ENCODE data around the gene NPAS4.
A peak's percentile ranks its signal among the peaks of the same experiment; 100 is the strongest.

NPAS4 gene

DNA sequence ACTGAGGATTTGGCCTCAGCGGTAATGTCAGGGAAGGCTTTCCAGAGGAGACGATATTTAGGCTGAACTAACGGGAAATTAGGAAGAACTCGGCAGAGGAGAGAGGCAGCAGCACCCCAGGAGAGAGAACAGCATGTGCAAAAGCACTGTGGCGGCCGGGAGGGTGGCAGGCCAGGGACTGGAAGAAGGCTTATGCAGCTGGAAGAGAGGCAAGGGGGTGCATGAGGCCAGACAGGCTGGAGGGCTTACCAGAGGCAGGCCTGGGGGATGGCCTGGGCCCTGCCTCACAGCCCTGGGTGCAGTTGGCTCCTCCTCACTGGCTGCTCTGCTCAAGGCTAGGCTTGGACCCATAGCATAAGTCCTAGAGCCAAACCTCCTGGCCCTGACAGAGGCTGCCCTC lies 7.7 kb upstream of the NPAS4 start:
- no peak overlapping the region for H3K23ac ChIP-seq (ENCODE audit: low read length)
- no peak overlapping the region for H3K4ac ChIP-seq (ENCODE audit: low read depth, low read length)
- DNase-seq = no peak
- H3K79me2 ChIP-seq (ENCODE audit: control insufficient read depth, insufficient read depth, low read length) = no peaks in the 10 kb centered on the region
- H3K56ac ChIP-seq (ENCODE audit: low read length) = no peak overlapping the region
- H4K8ac ChIP-seq (ENCODE audit: low read depth, low read length) = no peak overlapping the region
- no peak overlapping the region for H2BK15ac ChIP-seq (replicated peaks; ENCODE audit: low read depth)
- no peak overlapping the region for H3K9ac ChIP-seq (ENCODE audit: low read length)
- no peak overlapping the region for H3K18ac ChIP-seq (ENCODE audit: low read length)
- H4K5ac ChIP-seq (ENCODE audit: low read length) = no peak overlapping the region
- no peaks in the 10 kb centered on the region for H3K36me3 ChIP-seq (ENCODE audit: control insufficient read depth, insufficient read depth, low read length)
- H2AK5ac ChIP-seq (ENCODE audit: low read length) = no peak overlapping the region
- H3K4me3 ChIP-seq (ENCODE audit: low read length) = no peak overlapping the region
- no peak overlapping the region for H2BK5ac ChIP-seq (ENCODE audit: low read length)
- no peaks in the 10 kb centered on the region for H3K27me3 ChIP-seq (ENCODE audit: insufficient read depth, low read length, poor library complexity)
- no peaks in the 10 kb centered on the region for H3K4me1 ChIP-seq (ENCODE audit: control insufficient read depth, low read depth, low read length)
- no peak overlapping the region for H3K4me2 ChIP-seq (ENCODE audit: low read length)
- H2BK120ac ChIP-seq (ENCODE audit: low read depth, low read length) = no peak overlapping the region
- no peaks in the 10 kb centered on the region for H3K79me1 ChIP-seq (ENCODE audit: low read length)
- H3K27ac ChIP-seq (ENCODE audit: low read depth, low read length) = no peak overlapping the region
- WGBS (ENCODE audit: extremely low coverage, insufficient coverage, low lambda C conversion rate) = no CpG with 5 or more reads among the region's 6 CpGs

- H2BK120ac ChIP-seq (ENCODE audit: low read depth, low read length) = no peak overlapping the region
- H2AK5ac ChIP-seq (ENCODE audit: low read length) = no peak overlapping the region
- H3K79me2 ChIP-seq (ENCODE audit: control insufficient read depth, insufficient read depth, low read length) = no peaks in the 10 kb centered on the region
- no peak overlapping the region for H3K18ac ChIP-seq (ENCODE audit: low read length)
- no peak overlapping the region for H3K27ac ChIP-seq (ENCODE audit: low read depth, low read length)
- no CpG with 5 or more reads among the region's 12 CpGs for WGBS (ENCODE audit: extremely low coverage, insufficient coverage, low lambda C conversion rate)
- H3K4me3 ChIP-seq (ENCODE audit: low read length) = no peak overlapping the region
- no peak overlapping the region for H3K4ac ChIP-seq (ENCODE audit: low read depth, low read length)
- DNase-seq = peak; percentile 75
- peaks cover 4% of the 10 kb centered on the region for H3K27me3 ChIP-seq (ENCODE audit: insufficient read depth, low read length, poor library complexity)
- no peaks in the 10 kb centered on the region for H3K4me1 ChIP-seq (ENCODE audit: control insufficient read depth, low read depth, low read length)
- H3K9ac ChIP-seq (ENCODE audit: low read length) = no peak overlapping the region
- no peak overlapping the region for H2BK5ac ChIP-seq (ENCODE audit: low read length)
- no peaks in the 10 kb centered on the region for H3K79me1 ChIP-seq (ENCODE audit: low read length)
- no peak overlapping the region for H3K23ac ChIP-seq (ENCODE audit: low read length)
- H2BK15ac ChIP-seq (replicated peaks; ENCODE audit: low read depth) = no peak overlapping the region
- H4K5ac ChIP-seq (ENCODE audit: low read length) = no peak overlapping the region
- H3K36me3 ChIP-seq (ENCODE audit: control insufficient read depth, insufficient read depth, low read length) = no peaks in the 10 kb centered on the region
- H3K56ac ChIP-seq (ENCODE audit: low read length) = no peak overlapping the region
- no peak overlapping the region for H3K4me2 ChIP-seq (ENCODE audit: low read length)
- H4K8ac ChIP-seq (ENCODE audit: low read depth, low read length) = no peak overlapping the region
Observed at GRCh38 chr11:66414120-66414934, 6.5 kb upstream of the NPAS4 start.

DNA sequence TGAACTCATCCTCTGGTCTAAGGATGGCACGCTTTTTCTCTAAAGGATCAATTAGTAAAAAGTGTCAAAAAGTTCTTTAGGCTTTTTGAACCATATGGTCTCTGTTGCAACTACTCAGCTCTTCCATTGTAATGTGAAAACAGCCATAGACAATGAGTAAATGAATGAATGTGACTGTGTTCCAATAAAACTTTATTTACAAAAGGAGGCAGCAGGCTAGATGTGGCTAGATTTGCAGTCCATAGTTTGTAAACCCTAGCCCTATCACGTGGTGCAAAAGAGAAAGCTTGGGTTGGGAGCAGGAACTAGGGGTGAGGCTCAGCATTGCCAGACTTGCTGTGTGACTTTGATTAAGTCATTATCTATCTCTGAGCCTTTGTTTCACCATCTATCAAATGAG lies 5.4 kb upstream of the NPAS4 start:
- H3K4me3 ChIP-seq (ENCODE audit: low read length) = no peak overlapping the region
- no peak overlapping the region for H2BK5ac ChIP-seq (ENCODE audit: low read length)
- H3K23ac ChIP-seq (ENCODE audit: low read length) = no peak overlapping the region
- no peak overlapping the region for H3K27ac ChIP-seq (ENCODE audit: low read depth, low read length)
- H3K79me1 ChIP-seq (ENCODE audit: low read length) = no peaks in the 10 kb centered on the region
- H3K79me2 ChIP-seq (ENCODE audit: control insufficient read depth, insufficient read depth, low read length) = no peaks in the 10 kb centered on the region
- peaks cover 12% of the 10 kb centered on the region for H3K27me3 ChIP-seq (ENCODE audit: insufficient read depth, low read length, poor library complexity)
- no peak overlapping the region for H3K18ac ChIP-seq (ENCODE audit: low read length)
- no peak overlapping the region for H2BK15ac ChIP-seq (replicated peaks; ENCODE audit: low read depth)
- no peak overlapping the region for H4K8ac ChIP-seq (ENCODE audit: low read depth, low read length)
- H3K56ac ChIP-seq (ENCODE audit: low read length) = no peak overlapping the region
- no peak for DNase-seq
- H3K4me2 ChIP-seq (ENCODE audit: low read length) = no peak overlapping the region
- no peaks in the 10 kb centered on the region for H3K36me3 ChIP-seq (ENCODE audit: control insufficient read depth, insufficient read depth, low read length)
- no CpG with 5 or more reads among the region's 2 CpGs for whole genome bisulfite sequencing (ENCODE audit: extremely low coverage, insufficient coverage, low lambda C conversion rate)
- H3K4me1 ChIP-seq (ENCODE audit: control insufficient read depth, low read depth, low read length) = peaks cover 2% of the 10 kb centered on the region
- no peak overlapping the region for H4K5ac ChIP-seq (ENCODE audit: low read length)
- H2AK5ac ChIP-seq (ENCODE audit: low read length) = no peak overlapping the region
- H2BK120ac ChIP-seq (ENCODE audit: low read depth, low read length) = no peak overlapping the region
- no peak overlapping the region for H3K9ac ChIP-seq (ENCODE audit: low read length)
- no peak overlapping the region for H3K4ac ChIP-seq (ENCODE audit: low read depth, low read length)

DNA sequence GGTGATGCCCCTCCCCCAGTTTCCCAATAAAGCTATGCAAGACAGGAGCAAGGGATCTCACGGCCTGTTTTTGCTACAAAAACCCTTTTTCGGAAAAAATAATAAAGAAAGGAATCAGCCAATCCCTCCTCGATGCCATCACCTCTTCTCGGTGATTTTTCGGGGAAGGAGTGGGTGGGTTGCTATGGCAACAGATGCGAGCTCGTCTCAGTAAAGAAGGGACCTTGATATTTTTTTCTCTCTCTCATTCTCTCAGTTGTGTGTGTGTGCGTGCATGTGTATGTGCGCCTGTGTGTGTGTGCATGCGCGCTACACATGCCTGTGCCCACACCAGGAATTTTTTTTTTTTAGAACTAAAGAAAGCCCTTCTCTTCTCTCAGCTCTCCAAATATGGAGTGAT lies 3.8 kb upstream of the NPAS4 start:
- Histone ChIP-seq H2AK5ac (ENCODE audit: low read length) (no peak overlapping the region), H3K36me3 (ENCODE audit: control insufficient read depth, insufficient read depth, low read length) (no peaks in the 10 kb centered on the region), H3K18ac (ENCODE audit: low read length) (no peak overlapping the region), H4K5ac (ENCODE audit: low read length) (no peak overlapping the region), H3K4me3 (ENCODE audit: low read length) (no peak overlapping the region), H3K27ac (ENCODE audit: low read depth, low read length) (no peak overlapping the region), H2BK5ac (ENCODE audit: low read length) (no peak overlapping the region), H3K79me1 (ENCODE audit: low read length) (no peaks in the 10 kb centered on the region), H3K4ac (ENCODE audit: low read depth, low read length) (no peak overlapping the region), H2BK15ac (replicated peaks; ENCODE audit: low read depth) (no peak overlapping the region), H3K27me3 (ENCODE audit: insufficient read depth, low read length, poor library complexity) (peaks cover 22% of the 10 kb centered on the region), H3K23ac (ENCODE audit: low read length) (no peak overlapping the region), H3K4me2 (ENCODE audit: low read length) (no peak overlapping the region), H3K79me2 (ENCODE audit: control insufficient read depth, insufficient read depth, low read length) (no peaks in the 10 kb centered on the region), H3K56ac (ENCODE audit: low read length) (no peak overlapping the region), H2BK120ac (ENCODE audit: low read depth, low read length) (no peak overlapping the region), H3K4me1 (ENCODE audit: control insufficient read depth, low read depth, low read length) (peaks cover 2% of the 10 kb centered on the region), H4K8ac (ENCODE audit: low read depth, low read length) (no peak overlapping the region), H3K9ac (ENCODE audit: low read length) (no peak overlapping the region)
- DNase-seq = no peak
- WGBS (ENCODE audit: extremely low coverage, insufficient coverage, low lambda C conversion rate) = no CpG with 5 or more reads among the region's 11 CpGs

- Histone ChIP-seq H2AK5ac (ENCODE audit: low read length) (no peak overlapping the region), H3K4me2 (ENCODE audit: low read length) (no peak overlapping the region), H3K9ac (ENCODE audit: low read length) (no peak overlapping the region), H4K5ac (ENCODE audit: low read length) (no peak overlapping the region), H3K79me1 (ENCODE audit: low read length) (no peaks in the 10 kb centered on the region), H3K4me1 (ENCODE audit: control insufficient read depth, low read depth, low read length) (peaks cover 2% of the 10 kb centered on the region), H3K27me3 (ENCODE audit: insufficient read depth, low read length, poor library complexity) (peaks cover 22% of the 10 kb centered on the region), H2BK5ac (ENCODE audit: low read length) (no peak overlapping the region), H3K79me2 (ENCODE audit: control insufficient read depth, insufficient read depth, low read length) (no peaks in the 10 kb centered on the region), H3K36me3 (ENCODE audit: control insufficient read depth, insufficient read depth, low read length) (no peaks in the 10 kb centered on the region), H2BK120ac (ENCODE audit: low read depth, low read length) (no peak overlapping the region), H2BK15ac (replicated peaks; ENCODE audit: low read depth) (no peak overlapping the region), H4K8ac (ENCODE audit: low read depth, low read length) (no peak overlapping the region), H3K18ac (ENCODE audit: low read length) (no peak overlapping the region), H3K4me3 (ENCODE audit: low read length) (no peak overlapping the region), H3K27ac (ENCODE audit: low read depth, low read length) (no peak overlapping the region), H3K4ac (ENCODE audit: low read depth, low read length) (no peak overlapping the region), H3K23ac (ENCODE audit: low read length) (no peak overlapping the region), H3K56ac (ENCODE audit: low read length) (no peak overlapping the region)
- peak; percentile 92 for DNase-seq
- WGBS (ENCODE audit: extremely low coverage, insufficient coverage, low lambda C conversion rate) = no CpG with 5 or more reads among the region's 16 CpGs
Observed at GRCh38 chr11:66418168-66418985, 2.5 kb upstream of the NPAS4 start.
